Choroid plexus epithelial cell (primary cell): Measurements from ENCODE around the gene ALDH18A1.

Source experiments
- DNase-seq: peaks from one replicate; pipeline ENCODE4 v3.0.0-alpha.2; 2010; ENCODE audit warnings: low read depth
- H3K4me3 ChIP-seq: 2 replicates; pipeline ENCODE4 v1.5.1; 2011; ENCODE audit warnings: low read depth, mild to moderate bottlenecking, control low read depth, low read length, moderate library complexity
- TF ChIP-seq, protein P1 (sequence below): conservative IDR thresholded peaks from 2 replicates; pipeline ENCODE4 v1.5.1; 2011; ENCODE audit warnings: low read depth, mild to moderate bottlenecking, control low read depth, inconsistent platforms, low read length, moderate library complexity

ALDH18A1 gene

DNA sequence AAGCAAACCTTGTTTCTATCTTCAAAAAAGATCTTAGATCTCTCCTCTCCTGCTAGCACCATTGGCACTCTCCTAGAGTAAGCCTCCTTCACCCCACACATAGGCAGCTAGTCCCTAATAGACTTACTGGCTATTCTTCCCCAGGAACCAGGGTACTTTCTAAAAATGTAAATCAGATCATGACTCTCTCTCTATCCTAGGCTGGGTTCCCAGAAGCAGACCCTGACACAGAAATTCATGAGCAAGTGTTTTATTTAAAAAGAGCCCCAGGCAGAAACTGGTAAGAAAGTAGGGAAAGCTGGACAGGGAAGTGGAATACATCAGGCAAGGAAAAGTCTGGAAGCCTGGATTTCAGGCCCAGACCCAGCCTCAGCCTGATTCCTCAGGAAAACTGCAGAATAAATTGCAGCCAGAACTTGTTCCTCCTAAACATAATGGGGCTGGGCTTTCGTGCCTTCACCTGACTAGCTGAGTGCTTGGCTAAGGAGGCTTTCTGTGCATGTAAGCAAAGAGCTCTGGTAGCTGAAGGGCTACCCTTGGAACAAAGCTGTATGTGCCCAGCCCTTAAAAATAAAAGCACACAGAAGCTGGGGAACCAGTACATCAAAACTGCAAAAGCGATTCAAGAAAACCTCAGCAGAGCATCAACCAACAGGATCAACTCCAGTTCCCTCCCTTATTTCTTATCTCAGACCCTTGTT is 76.5 kb downstream of the ALDH18A1 start:
- DNase-seq = no peak
- TF ChIP-seq, protein P1, sequence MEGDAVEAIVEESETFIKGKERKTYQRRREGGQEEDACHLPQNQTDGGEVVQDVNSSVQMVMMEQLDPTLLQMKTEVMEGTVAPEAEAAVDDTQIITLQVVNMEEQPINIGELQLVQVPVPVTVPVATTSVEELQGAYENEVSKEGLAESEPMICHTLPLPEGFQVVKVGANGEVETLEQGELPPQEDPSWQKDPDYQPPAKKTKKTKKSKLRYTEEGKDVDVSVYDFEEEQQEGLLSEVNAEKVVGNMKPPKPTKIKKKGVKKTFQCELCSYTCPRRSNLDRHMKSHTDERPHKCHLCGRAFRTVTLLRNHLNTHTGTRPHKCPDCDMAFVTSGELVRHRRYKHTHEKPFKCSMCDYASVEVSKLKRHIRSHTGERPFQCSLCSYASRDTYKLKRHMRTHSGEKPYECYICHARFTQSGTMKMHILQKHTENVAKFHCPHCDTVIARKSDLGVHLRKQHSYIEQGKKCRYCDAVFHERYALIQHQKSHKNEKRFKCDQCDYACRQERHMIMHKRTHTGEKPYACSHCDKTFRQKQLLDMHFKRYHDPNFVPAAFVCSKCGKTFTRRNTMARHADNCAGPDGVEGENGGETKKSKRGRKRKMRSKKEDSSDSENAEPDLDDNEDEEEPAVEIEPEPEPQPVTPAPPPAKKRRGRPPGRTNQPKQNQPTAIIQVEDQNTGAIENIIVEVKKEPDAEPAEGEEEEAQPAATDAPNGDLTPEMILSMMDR = no peak
- H3K4me3 ChIP-seq = no peak overlapping the region

- TF ChIP-seq, protein P1 = no peak
- H3K4me3 ChIP-seq = no peak overlapping the region
- DNase-seq = no peak
Observed at GRCh38 chr10:95579292-95579691, 77.2 kb downstream of the ALDH18A1 start.

GRCh38 chr10:95578619-95579018 is 77.9 kb downstream of the ALDH18A1 start:
- no peak overlapping the region for H3K4me3 ChIP-seq
- TF ChIP-seq, protein P1 = no peak
- no peak for DNase-seq

- TF ChIP-seq, protein P1 = no peak
- DNase-seq = no peak
- no peak overlapping the region for H3K4me3 ChIP-seq
Observed at GRCh38 chr10:95574649-95575365, 81.7 kb downstream of the ALDH18A1 start.

DNA sequence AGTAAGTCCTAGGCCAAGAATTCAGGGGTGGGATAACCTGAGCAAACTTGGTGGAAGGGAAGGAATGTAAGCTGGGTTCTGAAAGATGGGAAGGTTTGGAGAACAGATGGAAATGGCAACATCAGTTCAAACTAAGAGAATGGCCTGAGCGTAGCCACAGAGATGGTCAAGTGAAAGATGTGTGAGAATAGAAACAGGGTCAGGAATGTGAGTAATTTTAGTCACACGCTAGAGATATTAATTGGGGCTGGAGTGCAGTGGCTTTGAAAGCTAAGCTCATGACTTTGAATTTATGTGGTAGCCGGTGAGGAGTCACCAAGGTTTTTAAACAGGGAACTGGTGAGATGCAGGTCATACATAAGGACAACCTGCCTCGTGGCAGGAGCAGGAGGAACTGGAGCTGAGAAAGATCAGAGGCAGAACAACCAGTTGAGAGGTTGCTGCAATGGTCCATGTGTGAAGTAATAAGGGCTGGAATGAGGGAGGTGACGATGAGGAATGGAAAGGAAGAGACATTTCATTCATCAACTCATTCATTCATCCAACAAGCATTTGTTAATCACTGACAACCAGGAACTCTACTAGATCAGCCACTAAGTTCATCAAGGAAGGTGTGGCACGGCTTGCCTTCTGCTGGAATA is 82.4 kb downstream of the ALDH18A1 start:
- H3K4me3 ChIP-seq = no peak overlapping the region
- no peak for DNase-seq
- TF ChIP-seq, protein P1 = no peak

GRCh38 chr10:95573527-95573926 is 83.0 kb downstream of the ALDH18A1 start:
- no peak for DNase-seq
- TF ChIP-seq, protein P1 = no peak
- no peak overlapping the region for H3K4me3 ChIP-seq
